T-helper 9 cell (primary cell): ENCODE results near the gene OTUB1.
"Not testable (repeated sequence)": the region's sequence is repeated elsewhere in the genome, so short reads cannot be mapped to it uniquely, and the experiment has no call there.

Experiments
- DNase-seq: peaks from one replicate; pipeline ENCODE4 v3.0.0-alpha.2; 2020
- total RNA-seq, 2 donors: gene quantifications; one replicate each; lab custom pipeline; 2026; lab: John Stamatoyannopoulos, UW

The OTUB1 gene
- total RNA-seq: 61.3 to 70.5 reads per million in 2 donors

- peak; percentile 79 for DNase-seq
Measured at GRCh38 chr11:63986156-63986931, at the start of gene OTUB1. TSS of gene OTUB1 (plus strand) at chr11:63986438. CDS start at chr11:63986457, 19 bp downstream.

GRCh38 chr11:63937713-63938478, 48.3 kb upstream of the OTUB1 start:
- DNase-seq: no peak

- peak; percentile 88 for DNase-seq
Measured at GRCh38 chr11:63938479-63939396, 47.5 kb upstream of the OTUB1 start, which contains the start of gene NAA40. TSS of gene NAA40 (plus strand) at chr11:63939002. CDS start at chr11:63939097, 95 bp downstream.

- DNase-seq: no peak
Measured at GRCh38 chr11:63939397-63939891, 46.8 kb upstream of the OTUB1 start.

- no peak for DNase-seq
Measured at GRCh38 chr11:63940786-63941185, 45.5 kb upstream of the OTUB1 start.

GRCh38 chr11:63941901-63942300, 44.3 kb upstream of the OTUB1 start:
- no peak for DNase-seq

- no peak for DNase-seq
Measured at GRCh38 chr11:63942803-63943202, 43.4 kb upstream of the OTUB1 start.

- DNase-seq: no peak
Measured at GRCh38 chr11:63944987-63945386, 41.3 kb upstream of the OTUB1 start.

GRCh38 chr11:63945477-63946163, 40.6 kb upstream of the OTUB1 start:
- peak; percentile 28 for DNase-seq

GRCh38 chr11:63951779-63952536, 34.3 kb upstream of the OTUB1 start:
- peak; percentile 7 for DNase-seq

- DNase-seq: no peak
Measured at GRCh38 chr11:63952570-63952969, 33.7 kb upstream of the OTUB1 start.

GRCh38 chr11:63958008-63958407, 28.2 kb upstream of the OTUB1 start:
- DNase-seq: no peak

GRCh38 chr11:63961608-63962412, 24.4 kb upstream of the OTUB1 start:
- no peak for DNase-seq

GRCh38 chr11:63963895-63964294, 22.3 kb upstream of the OTUB1 start:
- DNase-seq: not testable (repeated sequence)

GRCh38 chr11:63966444-63966843, 19.8 kb upstream of the OTUB1 start:
- no peak for DNase-seq

- no peak for DNase-seq
Measured at GRCh38 chr11:63969461-63969860, 16.8 kb upstream of the OTUB1 start.

GRCh38 chr11:63970902-63971301, 15.3 kb upstream of the OTUB1 start:
- no peak for DNase-seq

GRCh38 chr11:63973912-63974258, 12.4 kb upstream of the OTUB1 start:
- not testable (repeated sequence) for DNase-seq

- peak; percentile 86 for DNase-seq
Measured at GRCh38 chr11:63974259-63975143, 11.7 kb upstream of the OTUB1 start, which contains the start of gene COX8A. TSS of gene COX8A (plus strand) at chr11:63974620. CDS start at chr11:63974681, 61 bp downstream.
